Measurements from ENCODE around the gene B4GALT4. TPM values are rescaled to one million over a fixed set of nuclear protein-coding genes. Genes with fewer than 3 reads are reported as not detected.

The B4GALT4 gene
- total RNA-seq, 1 experiment from 2014 or later = 46.5 TPM

DNA sequence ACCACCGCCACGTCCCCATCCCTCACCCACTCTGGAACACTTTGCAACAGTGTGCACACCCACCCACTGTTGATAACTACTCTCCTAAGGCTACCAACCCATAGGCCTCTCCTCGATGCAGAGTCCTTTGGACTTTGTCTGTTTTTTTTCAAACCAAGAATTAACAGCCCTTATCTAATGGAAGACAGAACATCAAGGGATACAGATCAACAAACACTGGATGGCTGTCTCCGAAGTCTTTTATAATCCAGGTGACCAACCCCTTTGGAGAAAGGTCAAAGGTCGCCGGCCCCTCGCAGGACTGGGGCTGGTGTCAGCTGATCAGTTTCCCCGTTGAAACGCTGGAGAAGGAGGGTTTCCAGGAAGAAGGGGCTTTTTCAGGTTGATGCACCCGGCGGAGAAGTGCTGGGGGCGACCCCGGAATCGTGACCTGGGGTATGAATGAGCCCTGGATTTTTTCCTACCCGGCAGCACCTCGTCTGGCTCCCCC, 532 bp downstream of the B4GALT4 start:
- Histone ChIP-seq H4K20me1 (ENCODE audit: control insufficient read depth, insufficient read depth, insufficient read length) (no peaks in the 10 kb centered on the region), H3K14ac (ENCODE audit: insufficient read depth, low read length) (peak overlapping the region; percentile 34; the same call in 1 of the 2 replicates), H3K4ac (ENCODE audit: low read depth, low read length) (no peak overlapping the region), H3K4me1 (ENCODE audit: insufficient read depth, low read length) (no peaks in the 10 kb centered on the region), H3T11ph (ENCODE audit: low read length) (no peak overlapping the region), H2BK12ac (ENCODE audit: insufficient read length, low read depth, low read length) (no peak overlapping the region), H2BK15ac (ENCODE audit: low read depth, low read length) (no peak overlapping the region), H3K23ac (ENCODE audit: insufficient read length, low read depth, low read length) (no peak overlapping the region), H3K79me2 (ENCODE audit: insufficient read depth, low read length) (peaks cover 17% of the 10 kb centered on the region), H3K23me2 (ENCODE audit: insufficient read length, low read depth, low read length, poor library complexity, severe bottlenecking) (peaks cover 8% of the 10 kb centered on the region), H4K5ac (ENCODE audit: insufficient read length, low read depth, low read length) (no peak overlapping the region), H4K8ac (replicated peaks; ENCODE audit: insufficient read length, low read depth, low read length) (no peak overlapping the region), H3K56ac (ENCODE audit: insufficient read length, low read depth, low read length) (no peak overlapping the region), H3K27ac (ENCODE audit: insufficient read length, low read depth, low read length) (no peak overlapping the region), H3K9me3 (ENCODE audit: control insufficient read depth, low read depth, low read length) (no peaks in the 10 kb centered on the region), H2AFZ (ENCODE audit: low read length) (no peak overlapping the region), H3K9ac (ENCODE audit: extremely low read depth, insufficient read length, low read length) (peak overlapping the region; percentile 78), H2BK5ac (ENCODE audit: insufficient read length, low read length) (no peak overlapping the region), H4K91ac (ENCODE audit: insufficient read length, low read depth, low read length) (no peak overlapping the region), H2AK5ac (ENCODE audit: insufficient read length, low read length) (no peak overlapping the region), H2BK20ac (ENCODE audit: low read depth, low read length, poor library complexity, severe bottlenecking) (no peak overlapping the region), H3K79me1 (ENCODE audit: insufficient read depth, low read depth, low read length, poor library complexity, severe bottlenecking) (no peaks in the 10 kb centered on the region), H3K27me3 (ENCODE audit: insufficient read depth, low read length) (no peaks in the 10 kb centered on the region), H3K4me2 (ENCODE audit: insufficient read depth, insufficient read length, low read length) (peak overlapping the region; percentile 99), H2BK120ac (ENCODE audit: low read depth, low read length, poor library complexity, severe bottlenecking) (no peak overlapping the region), H3K18ac (ENCODE audit: insufficient read length, low read depth, low read length) (no peak overlapping the region)
- TF ChIP-seq, protein P1, sequence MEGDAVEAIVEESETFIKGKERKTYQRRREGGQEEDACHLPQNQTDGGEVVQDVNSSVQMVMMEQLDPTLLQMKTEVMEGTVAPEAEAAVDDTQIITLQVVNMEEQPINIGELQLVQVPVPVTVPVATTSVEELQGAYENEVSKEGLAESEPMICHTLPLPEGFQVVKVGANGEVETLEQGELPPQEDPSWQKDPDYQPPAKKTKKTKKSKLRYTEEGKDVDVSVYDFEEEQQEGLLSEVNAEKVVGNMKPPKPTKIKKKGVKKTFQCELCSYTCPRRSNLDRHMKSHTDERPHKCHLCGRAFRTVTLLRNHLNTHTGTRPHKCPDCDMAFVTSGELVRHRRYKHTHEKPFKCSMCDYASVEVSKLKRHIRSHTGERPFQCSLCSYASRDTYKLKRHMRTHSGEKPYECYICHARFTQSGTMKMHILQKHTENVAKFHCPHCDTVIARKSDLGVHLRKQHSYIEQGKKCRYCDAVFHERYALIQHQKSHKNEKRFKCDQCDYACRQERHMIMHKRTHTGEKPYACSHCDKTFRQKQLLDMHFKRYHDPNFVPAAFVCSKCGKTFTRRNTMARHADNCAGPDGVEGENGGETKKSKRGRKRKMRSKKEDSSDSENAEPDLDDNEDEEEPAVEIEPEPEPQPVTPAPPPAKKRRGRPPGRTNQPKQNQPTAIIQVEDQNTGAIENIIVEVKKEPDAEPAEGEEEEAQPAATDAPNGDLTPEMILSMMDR (conservative IDR thresholded peaks at IDR 0.05) = no peak
- peak overlapping the region; percentile 49 to 79 (median 69); a peak in 6 of 7 replicates for H3K27ac Mint-ChIP-seq
- H3K4me3 Mint-ChIP-seq = peak overlapping the region; percentile 73 to 84
- H3K27me3 Mint-ChIP-seq (ENCODE audit: low read depth) = no peaks in the 10 kb centered on the region; the same call in 1 of the 2 replicates
- no CpG with 5 or more reads among the region's 16 CpGs for WGBS (ENCODE audit: extremely low coverage, insufficient read length, low lambda C conversion rate)
- peaks cover 11 to 25% (median 23%) of the 10 kb centered on the region in 3 experiments; a peak in 5 of 7 replicates for H3K36me3 Mint-ChIP-seq (ENCODE audit: insufficient read depth in 1 of 3, low read depth in 3 of 3)
- peak; percentile 45 for DNase-seq
- peaks cover 4 to 5% of the 10 kb centered on the region in 2 experiments for H3K9me3 Mint-ChIP-seq
- peaks cover 23 to 24% of the 10 kb centered on the region in 2 experiments for H3K4me1 Mint-ChIP-seq
